HG03442 (cell line): ENCODE results near the gene KCNMB3.
"Not testable (repeated sequence)": the region's sequence is repeated elsewhere in the genome, so short reads cannot be mapped to it uniquely, and the experiment has no call there.

ENCODE experiments used
- ATAC-seq: cut with Tn5 transposase; IDR thresholded peaks from one replicate; pipeline ENCODE4 v1.9.1; 2021; ENCODE audit warnings: mild to moderate bottlenecking, moderate library complexity; ENCODE audit not compliant: unreplicated experiment

Gene KCNMB3

GRCh38 chr3:179265092-179265491 is 14.2 kb upstream of the KCNMB3 start:
- ATAC-seq, result no peak

- ATAC-seq, result no peak
Measured at GRCh38 chr3:179264449-179264848, 13.5 kb upstream of the KCNMB3 start.

GRCh38 chr3:179263134-179263533 is 12.2 kb upstream of the KCNMB3 start:
- ATAC-seq, result no peak

- peak; percentile 78 for ATAC-seq
Measured at GRCh38 chr3:179260949-179261765, 10.2 kb upstream of the KCNMB3 start.

- not testable (repeated sequence) for ATAC-seq
Measured at GRCh38 chr3:179259959-179260756, 9.2 kb upstream of the KCNMB3 start.

GRCh38 chr3:179258820-179259219 is 7.9 kb upstream of the KCNMB3 start:
- ATAC-seq, result no peak

- ATAC-seq, result not testable (repeated sequence)
Measured at GRCh38 chr3:179257742-179258141, 6.8 kb upstream of the KCNMB3 start.

- ATAC-seq, result no peak
Measured at GRCh38 chr3:179256813-179257212, 5.9 kb upstream of the KCNMB3 start.

- no peak for ATAC-seq
Measured at GRCh38 chr3:179247289-179248015, 3.5 kb downstream of the KCNMB3 start.

- ATAC-seq, result no peak
Measured at GRCh38 chr3:179244878-179245277, 6.0 kb downstream of the KCNMB3 start.

- not testable (repeated sequence) for ATAC-seq
Measured at GRCh38 chr3:179242859-179243258, 8.1 kb downstream of the KCNMB3 start.

GRCh38 chr3:179240299-179240698 is 10.6 kb downstream of the KCNMB3 start:
- not testable (repeated sequence) for ATAC-seq

- peak; percentile 88 for ATAC-seq
Measured at GRCh38 chr3:179236669-179237301, 14.1 kb downstream of the KCNMB3 start.

- no peak for ATAC-seq
Measured at GRCh38 chr3:179234199-179234598, 16.7 kb downstream of the KCNMB3 start.

- no peak for ATAC-seq
Measured at GRCh38 chr3:179233043-179233442, 17.9 kb downstream of the KCNMB3 start.

GRCh38 chr3:179229177-179229576 is 21.7 kb downstream of the KCNMB3 start:
- no peak for ATAC-seq

- ATAC-seq, result no peak
Measured at GRCh38 chr3:179227349-179227748, 23.6 kb downstream of the KCNMB3 start.

- no peak for ATAC-seq
Measured at GRCh38 chr3:179224584-179224983, 26.3 kb downstream of the KCNMB3 start.

GRCh38 chr3:179223548-179223947 is 27.4 kb downstream of the KCNMB3 start:
- ATAC-seq, result no peak

- not testable (repeated sequence) for ATAC-seq
Measured at GRCh38 chr3:179218213-179218612, 32.7 kb downstream of the KCNMB3 start.

- not testable (repeated sequence) for ATAC-seq
Measured at GRCh38 chr3:179215550-179215949, 35.4 kb downstream of the KCNMB3 start.
